DMS53 treated with DMSO at 0.1 percent for 48 hours (cell line): ENCODE measurements around the gene CHN2.
A peak's percentile ranks its signal among the peaks of the same experiment; 100 is the strongest.

ENCODE experiments used
- DNase-seq: peaks from one replicate; lab custom pipeline; 2025; ENCODE audit not compliant: unreplicated experiment; lab: John Stamatoyannopoulos, UW

The CHN2 gene

DNA sequence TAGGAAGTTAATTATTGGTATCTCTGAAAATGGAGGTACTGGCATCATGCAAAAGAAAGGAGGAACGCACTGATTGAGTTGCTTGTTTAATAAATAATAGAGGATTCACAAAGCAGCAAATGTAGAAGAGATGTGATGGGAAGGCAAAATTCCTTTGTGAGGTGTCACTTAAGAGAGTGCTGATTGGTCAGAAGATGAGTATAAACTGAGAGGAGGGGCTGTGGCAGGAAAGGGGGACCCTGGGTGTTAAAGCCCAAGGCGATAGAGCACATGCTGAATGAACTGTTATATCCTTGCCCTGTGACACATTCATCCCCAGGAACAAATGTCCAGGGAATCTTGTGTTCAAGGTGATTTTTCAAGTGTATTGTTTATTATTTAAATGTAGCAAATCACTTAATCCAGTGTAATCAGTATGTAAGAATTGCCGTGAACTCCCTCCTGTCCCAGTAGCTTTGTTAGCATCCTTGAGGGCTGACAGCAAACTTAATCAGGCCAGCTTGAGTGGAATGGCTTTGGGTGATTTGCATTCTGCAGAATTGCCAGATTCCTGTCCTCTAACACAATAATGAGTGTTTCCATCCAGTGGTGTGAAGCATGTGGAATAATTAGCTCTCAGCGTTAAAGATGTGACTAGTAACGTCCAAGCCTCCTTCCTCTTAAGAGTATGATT is 111.9 kb downstream of the CHN2 start:
- DNase-seq = no peak

- no peak for DNase-seq
Measured at GRCh38 chr7:29308424-29308823, 113.8 kb downstream of the CHN2 start.

- DNase-seq = no peak
Measured at GRCh38 chr7:29309041-29309854, 114.7 kb downstream of the CHN2 start.

DNA sequence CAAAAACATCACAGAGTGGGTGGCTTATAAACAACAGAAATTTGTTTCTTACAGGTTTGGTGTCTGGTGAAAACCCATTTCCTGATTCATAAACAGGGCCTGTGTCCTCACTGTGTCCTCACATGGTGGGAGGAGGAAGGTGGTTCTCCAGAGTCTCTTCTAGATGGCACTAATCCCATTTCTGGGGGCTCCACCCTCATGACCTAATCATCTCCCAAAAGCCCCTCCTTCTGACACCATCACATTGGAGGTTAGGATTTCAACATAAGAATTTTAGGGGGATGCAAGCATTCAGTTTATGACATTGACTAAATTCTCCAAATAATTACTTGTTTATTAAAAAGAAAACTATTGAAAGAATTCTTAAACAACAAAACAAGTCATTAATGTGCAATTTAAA is 116.0 kb downstream of the CHN2 start:
- no peak for DNase-seq

- no peak for DNase-seq
Measured at GRCh38 chr7:29311314-29311713, 116.7 kb downstream of the CHN2 start.

DNA sequence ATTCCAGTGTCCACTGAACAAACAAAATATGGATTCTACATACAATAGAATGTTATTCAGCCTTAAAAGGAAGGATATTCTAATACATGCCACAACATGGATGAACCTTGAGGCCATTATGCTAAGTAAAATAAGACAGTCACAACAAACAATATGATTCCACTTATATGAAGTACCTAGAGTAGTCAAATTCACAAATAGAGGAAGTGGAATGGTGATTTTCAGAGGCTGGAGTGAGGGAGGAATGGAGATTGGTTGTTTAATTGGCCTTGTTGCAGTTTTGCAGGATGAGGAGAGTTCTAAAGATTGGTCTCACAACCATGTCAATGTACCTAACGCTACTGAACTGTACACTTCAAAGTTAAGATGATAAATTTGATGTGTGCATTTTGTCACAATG is 119.6 kb downstream of the CHN2 start:
- no peak for DNase-seq

DNA sequence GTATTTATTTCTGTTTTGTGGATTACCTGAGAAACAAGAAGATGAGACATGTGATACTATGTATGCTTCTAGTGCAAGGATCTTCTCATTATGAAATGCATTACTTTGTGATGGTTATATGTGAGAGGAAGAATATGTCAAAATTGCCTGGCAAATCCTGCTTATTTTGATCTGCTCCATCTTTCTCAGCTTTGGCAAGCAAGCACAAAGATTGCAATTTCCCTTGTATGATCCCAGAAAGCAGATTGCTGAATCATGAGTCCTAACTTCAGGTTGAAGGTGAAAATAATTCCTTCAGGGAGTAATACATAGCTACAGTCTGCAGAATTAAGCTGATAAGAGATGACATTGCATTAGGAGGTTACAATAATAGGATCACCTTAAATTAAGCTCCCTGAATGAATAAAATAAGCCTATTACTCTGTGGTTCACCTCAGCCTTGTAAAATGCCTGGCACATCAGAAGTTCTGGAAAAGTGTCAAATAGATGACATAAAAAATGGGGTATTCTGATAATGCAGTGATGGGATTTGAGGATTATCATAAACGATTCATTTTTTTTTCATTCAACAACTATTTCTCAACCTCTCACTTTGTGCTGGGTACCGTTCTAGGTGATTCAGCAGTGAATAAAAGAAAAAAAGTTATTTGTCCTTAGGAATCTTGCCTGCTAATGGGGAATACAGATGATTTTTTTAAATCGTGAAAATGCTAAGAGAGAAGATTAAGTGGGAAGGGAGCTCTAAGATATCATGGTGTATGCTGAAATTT is 120.7 kb downstream of the CHN2 start:
- no peak for DNase-seq

GRCh38 chr7:29315892-29316270 is 121.3 kb downstream of the CHN2 start:
- no peak for DNase-seq

DNA sequence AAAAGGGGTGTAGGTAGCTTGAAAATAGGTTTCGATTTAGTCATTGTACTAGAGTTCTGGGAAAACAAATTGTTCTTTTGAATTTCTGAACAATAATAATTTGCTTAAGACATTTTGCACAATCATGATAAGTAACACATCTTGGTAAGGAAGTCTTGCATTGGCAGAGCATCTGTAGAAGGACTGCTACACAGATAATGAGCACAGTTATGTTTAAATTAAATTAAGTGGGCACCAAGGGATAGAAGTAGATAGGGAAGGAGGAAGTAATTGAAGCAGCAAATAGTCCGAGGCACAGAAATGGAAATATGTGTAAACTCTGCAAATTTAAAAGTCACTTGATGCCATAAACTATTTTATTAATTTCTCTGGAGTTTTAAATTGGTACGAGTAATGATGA is 122.4 kb downstream of the CHN2 start:
- no peak for DNase-seq

GRCh38 chr7:29318853-29319718 is 124.5 kb downstream of the CHN2 start:
- no peak for DNase-seq

DNA sequence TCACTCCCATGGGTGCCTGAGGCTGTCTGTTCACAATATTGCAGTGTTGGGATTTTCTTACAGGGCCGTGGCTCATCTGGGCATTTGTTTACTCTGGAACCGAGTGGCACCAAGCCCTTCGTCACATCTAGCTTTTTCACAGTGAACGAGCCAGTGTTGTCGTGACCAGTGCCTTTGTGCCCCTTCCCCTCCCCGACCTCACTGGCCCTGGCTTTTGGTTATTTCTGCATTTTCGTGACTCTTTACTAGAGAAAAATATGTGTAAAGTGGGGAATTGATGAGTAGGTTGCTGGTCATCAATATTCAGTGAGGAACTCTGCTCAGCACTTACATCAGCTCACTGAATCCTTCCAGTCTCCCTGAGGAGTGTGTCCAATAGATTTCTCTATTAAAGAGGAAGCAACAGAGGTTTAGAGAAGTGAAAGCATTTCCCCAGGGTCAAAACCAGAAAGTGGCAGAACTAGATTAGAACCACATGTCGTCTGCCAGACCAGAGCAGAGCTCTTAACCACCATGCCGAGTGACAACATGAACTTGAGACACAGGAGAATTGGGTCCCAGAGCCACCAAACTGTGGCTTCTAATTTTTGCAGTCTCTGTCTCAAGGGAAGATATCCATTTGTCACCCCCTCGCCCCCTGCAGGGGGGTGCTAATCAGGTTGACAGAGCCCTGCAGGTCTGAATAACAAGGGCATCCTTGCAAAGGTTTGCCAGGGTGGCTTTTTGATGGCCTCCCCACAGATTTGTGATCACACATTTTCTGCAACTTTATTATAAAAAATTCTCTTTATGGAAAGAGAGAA is 125.3 kb downstream of the CHN2 start:
- no peak for DNase-seq

- no peak for DNase-seq
Measured at GRCh38 chr7:29320577-29320976, 126.0 kb downstream of the CHN2 start.

- no peak for DNase-seq
Measured at GRCh38 chr7:29322023-29322712, 127.6 kb downstream of the CHN2 start.

GRCh38 chr7:29325476-29325875 is 130.9 kb downstream of the CHN2 start:
- no peak for DNase-seq

- DNase-seq = peak; percentile 29
Measured at GRCh38 chr7:29326864-29327263, 132.3 kb downstream of the CHN2 start.

DNA sequence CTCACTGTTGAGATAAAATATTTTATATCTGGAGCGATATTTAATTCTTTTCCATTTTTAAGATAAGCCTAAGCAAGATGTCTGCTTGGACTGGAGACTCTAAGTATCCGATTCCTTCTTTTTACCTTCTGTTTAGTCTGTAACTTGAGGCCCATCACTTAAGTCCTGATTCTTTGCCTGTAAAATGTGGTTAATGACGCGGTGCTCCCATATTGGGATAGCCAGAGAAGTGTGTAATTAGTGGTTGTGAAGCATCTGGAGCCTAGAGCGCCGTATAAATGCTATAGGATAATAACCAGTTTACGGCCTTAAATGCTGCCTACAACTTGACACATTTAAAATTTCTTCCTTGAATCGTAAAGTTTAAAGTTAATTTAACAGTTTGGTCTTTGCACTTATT is 132.9 kb downstream of the CHN2 start:
- DNase-seq = no peak

GRCh38 chr7:29328045-29328444 is 133.5 kb downstream of the CHN2 start:
- DNase-seq = peak; percentile 40

- DNase-seq = no peak
Measured at GRCh38 chr7:29328811-29329210, 134.2 kb downstream of the CHN2 start.

GRCh38 chr7:29329686-29330085 is 135.1 kb downstream of the CHN2 start:
- no peak for DNase-seq

- no peak for DNase-seq
Measured at GRCh38 chr7:29330136-29330535, 135.6 kb downstream of the CHN2 start.
